Erythroblast (primary cell): ENCODE results near the gene SEC61A2.

Experiments
- GATA1 ChIP-seq: IDR thresholded peaks from 2 replicates; pipeline ENCODE4 v1.6.1; 2011; ENCODE audit warnings: low read depth, mild to moderate bottlenecking, control low read depth, low read length, moderate library complexity
- POLR2A ChIP-seq: IDR thresholded peaks from 2 replicates; pipeline ENCODE4 v1.6.1; 2011; ENCODE audit warnings: mild to moderate bottlenecking, low read length

- TF ChIP-seq POLR2A (no peak), GATA1 (no peak)
Measured at GRCh38 chr10:12156367-12157123, 27.1 kb downstream of the SEC61A2 start.
